Mesendoderm (in vitro differentiated cells): Measurements from ENCODE around the gene PTGFRN.
A peak's percentile ranks its signal among the peaks of the same experiment; 100 is the strongest.

Experiments
- DNase-seq: peaks from one replicate; pipeline ENCODE4 v3.0.0; 2013
- H2AK5ac ChIP-seq: 2 replicates; pipeline ENCODE4 v1.6.1; 2013; ENCODE audit warnings: low read length, inconsistent platforms
- H2BK120ac ChIP-seq: 2 replicates; pipeline ENCODE4 v1.6.1; 2013; ENCODE audit warnings: low read depth, mild to moderate bottlenecking, low read length, moderate library complexity, mixed read lengths
- H2BK15ac ChIP-seq: replicated peaks from 2 replicates; pipeline ENCODE4 v1.6.1; 2013; ENCODE audit warnings: low read depth, mild to moderate bottlenecking, moderate library complexity
- H2BK5ac ChIP-seq: 2 replicates; pipeline ENCODE4 v1.6.1; 2013; ENCODE audit warnings: low read length, inconsistent platforms
- H3K18ac ChIP-seq: 2 replicates; pipeline ENCODE4 v1.6.1; 2013; ENCODE audit warnings: mild to moderate bottlenecking, low read length, mixed read lengths
- H3K23ac ChIP-seq: one replicate; pipeline ENCODE4 v1.6.1; 2013; ENCODE audit warnings: low read length
- H3K27ac ChIP-seq: 2 replicates; pipeline ENCODE4 v1.5.1; 2013; ENCODE audit warnings: low read depth, mild to moderate bottlenecking, inconsistent platforms, low read length, moderate library complexity
- H3K27me3 ChIP-seq: 2 replicates; pipeline ENCODE4 v1.6.1; 2013; ENCODE audit warnings: low read length, control low read depth, mild to moderate bottlenecking, inconsistent platforms; ENCODE audit not compliant: insufficient read depth, poor library complexity
- H3K36me3 ChIP-seq: 2 replicates; pipeline ENCODE4 v1.6.1; 2013; ENCODE audit warnings: low read length, inconsistent platforms; ENCODE audit not compliant: control insufficient read depth, insufficient read depth
- H3K4ac ChIP-seq: one replicate; pipeline ENCODE4 v1.6.1; 2013; ENCODE audit warnings: low read depth, mild to moderate bottlenecking, low read length, moderate library complexity
- H3K4me1 ChIP-seq: 2 replicates; pipeline ENCODE4 v1.6.1; 2013; ENCODE audit warnings: low read depth, low read length, inconsistent platforms; ENCODE audit not compliant: control insufficient read depth
- H3K4me2 ChIP-seq: 2 replicates; pipeline ENCODE4 v1.6.1; 2013; ENCODE audit warnings: low read length
- H3K4me3 ChIP-seq: 2 replicates; pipeline ENCODE4 v1.5.1; 2013; ENCODE audit warnings: mild to moderate bottlenecking, low read length
- H3K56ac ChIP-seq: one replicate; pipeline ENCODE4 v1.6.1; 2013; ENCODE audit warnings: low read length
- H3K79me1 ChIP-seq: 2 replicates; pipeline ENCODE4 v1.6.1; 2013; ENCODE audit warnings: low read length, inconsistent platforms
- H3K79me2 ChIP-seq: 2 replicates; pipeline ENCODE4 v1.6.1; 2013; ENCODE audit warnings: mild to moderate bottlenecking, low read length; ENCODE audit not compliant: control insufficient read depth, insufficient read depth
- H3K9ac ChIP-seq: 2 replicates; pipeline ENCODE4 v1.6.1; 2013; ENCODE audit warnings: low read length, inconsistent platforms
- H4K5ac ChIP-seq: one replicate; pipeline ENCODE4 v1.6.1; 2013; ENCODE audit warnings: low read length
- H4K8ac ChIP-seq: one replicate; pipeline ENCODE4 v1.6.1; 2013; ENCODE audit warnings: low read depth, mild to moderate bottlenecking, control low read depth, low read length, moderate library complexity
- WGBS: extraction: QIAGEN DNeasy Blood & Tissue Kit; methylation state at CpG from one replicate; pipeline ENCODE4 v1.1.7; 2013; ENCODE audit warnings: low lambda C conversion rate, missing lambda C conversion rate; ENCODE audit not compliant: insufficient coverage; ENCODE audit errors: extremely low coverage; 5-methylcytosine and 5-hydroxymethylcytosine counted together

The PTGFRN gene

DNA sequence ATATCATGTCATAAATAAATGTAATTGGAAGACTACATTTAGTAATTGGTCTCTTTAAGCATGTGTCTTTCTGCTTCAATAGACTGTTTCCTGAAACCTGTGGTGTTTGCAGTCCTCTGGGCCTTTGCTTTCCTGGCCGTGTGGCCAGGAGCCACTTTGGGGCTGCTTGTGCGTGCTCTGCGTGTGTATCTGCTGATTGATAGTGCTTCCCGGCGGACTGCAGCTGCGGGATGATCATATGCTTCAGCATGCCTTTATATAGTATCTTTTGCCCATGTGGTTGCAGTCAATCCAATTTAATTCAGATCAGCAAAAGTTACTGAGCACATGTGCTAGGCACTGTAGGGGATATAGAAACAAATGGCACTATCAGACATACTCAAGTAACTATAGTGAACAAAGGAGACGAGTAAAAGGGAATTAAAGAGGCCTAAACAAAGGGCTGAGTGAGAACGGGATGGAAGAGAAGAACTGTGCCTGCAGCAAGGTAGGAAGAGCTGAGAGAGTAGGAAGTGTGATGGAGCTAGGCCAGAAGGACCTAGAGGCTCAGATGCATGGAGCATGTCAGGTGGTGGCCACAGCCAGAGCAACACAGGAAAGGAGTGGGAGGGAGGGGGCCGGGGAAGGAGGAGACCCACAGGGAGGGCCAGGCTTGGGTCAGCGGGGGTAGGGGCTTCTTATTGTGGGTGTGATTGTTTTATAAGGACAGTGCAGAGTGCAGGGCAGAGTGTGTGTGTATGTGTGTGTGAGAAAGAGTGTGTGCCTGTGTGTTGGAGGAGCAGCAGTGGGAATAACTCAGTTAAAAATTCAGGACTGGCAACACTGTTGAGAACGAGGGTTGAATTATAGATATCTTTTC is 123.2 kb downstream of the PTGFRN start:
- Histone ChIP-seq H4K8ac (no peak overlapping the region), H3K27ac (no peak overlapping the region)
- WGBS, result no CpG with 5 or more reads among the region's 11 CpGs

DNA sequence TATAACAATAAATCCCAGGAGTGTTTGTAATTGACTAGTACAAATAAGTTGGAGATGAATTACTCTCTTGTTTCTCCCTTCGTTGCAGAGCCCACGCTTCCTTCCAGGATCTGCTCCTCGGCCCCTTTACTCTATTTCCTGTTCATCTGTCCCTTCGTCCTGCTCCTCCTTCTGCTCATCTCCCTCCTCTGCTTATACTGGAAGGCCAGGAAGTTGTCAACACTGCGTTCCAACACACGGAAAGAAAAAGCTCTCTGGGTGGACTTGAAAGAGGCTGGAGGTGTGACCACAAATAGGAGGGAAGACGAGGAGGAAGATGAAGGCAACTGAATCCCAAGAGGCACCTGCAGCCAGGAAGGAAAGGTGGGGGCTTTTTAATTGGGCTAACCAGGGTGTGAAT is 124.1 kb downstream of the PTGFRN start:
- no CpG with 5 or more reads among the region's 7 CpGs for WGBS
- Histone ChIP-seq H3K4ac (no peak overlapping the region), H3K4me1 (no peaks in the 10 kb centered on the region), H2AK5ac (no peak overlapping the region), H3K36me3 (no peaks in the 10 kb centered on the region), H3K27me3 (no peaks in the 10 kb centered on the region), H2BK5ac (no peak overlapping the region), H3K56ac (no peak overlapping the region), H3K79me1 (no peaks in the 10 kb centered on the region), H3K79me2 (no peaks in the 10 kb centered on the region), H2BK15ac (no peak overlapping the region), H3K18ac (no peak overlapping the region), H4K8ac (no peak overlapping the region), H3K23ac (no peak overlapping the region), H3K4me2 (no peak overlapping the region), H2BK120ac (no peak overlapping the region), H3K4me3 (no peak overlapping the region), H3K9ac (no peak overlapping the region), H4K5ac (no peak overlapping the region), H3K27ac (no peak overlapping the region)
- DNase-seq, result no peak

More for the DNA sequence above, 123.2 kb downstream of the PTGFRN start:
- no peaks in the 10 kb centered on the region for H3K36me3 ChIP-seq
- no peak overlapping the region for H2AK5ac ChIP-seq
- no peak overlapping the region for H3K18ac ChIP-seq
- H3K4me3 ChIP-seq, result no peak overlapping the region
- H3K9ac ChIP-seq, result no peak overlapping the region
- no peaks in the 10 kb centered on the region for H3K79me2 ChIP-seq
- H3K4ac ChIP-seq, result no peak overlapping the region
- no peak overlapping the region for H3K56ac ChIP-seq
- H2BK120ac ChIP-seq, result no peak overlapping the region
- no peaks in the 10 kb centered on the region for H3K4me1 ChIP-seq
- no peak for DNase-seq
- no peak overlapping the region for H2BK15ac ChIP-seq
- H2BK5ac ChIP-seq, result no peak overlapping the region
- H4K5ac ChIP-seq, result no peak overlapping the region
- no peak overlapping the region for H3K4me2 ChIP-seq
- H3K23ac ChIP-seq, result no peak overlapping the region
- H3K27me3 ChIP-seq, result no peaks in the 10 kb centered on the region
- no peaks in the 10 kb centered on the region for H3K79me1 ChIP-seq

DNA sequence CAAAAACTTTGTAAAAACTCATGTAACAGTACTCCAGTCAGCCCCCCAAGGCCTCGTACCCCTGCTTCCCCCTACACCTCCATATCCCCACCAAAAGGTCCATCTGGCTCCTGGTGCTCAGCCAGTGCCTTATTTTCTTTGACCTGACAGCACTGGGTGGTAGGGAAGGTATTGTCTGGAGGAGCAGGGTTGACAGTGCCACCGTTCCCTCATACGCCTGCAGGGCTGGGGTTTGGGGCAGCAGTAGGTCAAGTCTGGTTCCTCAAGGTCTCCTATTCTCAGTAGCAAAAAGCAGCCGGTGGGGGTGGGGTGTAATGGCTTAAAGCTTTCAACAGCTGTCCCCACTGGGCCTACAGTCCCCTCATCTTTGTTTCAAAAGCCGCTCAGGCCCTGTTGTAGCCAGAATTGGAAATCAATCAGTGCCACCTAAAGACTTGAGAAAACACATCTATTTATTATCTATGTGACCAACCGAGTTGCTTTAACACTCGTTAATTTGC is 125.1 kb downstream of the PTGFRN start:
- H3K36me3 ChIP-seq, result no peaks in the 10 kb centered on the region
- no peak for DNase-seq
- no peak overlapping the region for H4K8ac ChIP-seq
- no peak overlapping the region for H2BK5ac ChIP-seq
- no peak overlapping the region for H3K4ac ChIP-seq
- H3K4me3 ChIP-seq, result no peak overlapping the region
- no peak overlapping the region for H3K9ac ChIP-seq
- no peaks in the 10 kb centered on the region for H3K79me1 ChIP-seq
- no peak overlapping the region for H3K18ac ChIP-seq
- WGBS, result no CpG with 5 or more reads among the region's 7 CpGs
- H3K27me3 ChIP-seq, result no peaks in the 10 kb centered on the region
- H3K79me2 ChIP-seq, result no peaks in the 10 kb centered on the region
- no peak overlapping the region for H2BK120ac ChIP-seq
- H3K27ac ChIP-seq, result no peak overlapping the region
- H2AK5ac ChIP-seq, result no peak overlapping the region
- H3K23ac ChIP-seq, result no peak overlapping the region
- H4K5ac ChIP-seq, result no peak overlapping the region
- no peaks in the 10 kb centered on the region for H3K4me1 ChIP-seq
- H3K4me2 ChIP-seq, result no peak overlapping the region
- no peak overlapping the region for H2BK15ac ChIP-seq
- peak overlapping the region; percentile 2 for H3K56ac ChIP-seq

DNA sequence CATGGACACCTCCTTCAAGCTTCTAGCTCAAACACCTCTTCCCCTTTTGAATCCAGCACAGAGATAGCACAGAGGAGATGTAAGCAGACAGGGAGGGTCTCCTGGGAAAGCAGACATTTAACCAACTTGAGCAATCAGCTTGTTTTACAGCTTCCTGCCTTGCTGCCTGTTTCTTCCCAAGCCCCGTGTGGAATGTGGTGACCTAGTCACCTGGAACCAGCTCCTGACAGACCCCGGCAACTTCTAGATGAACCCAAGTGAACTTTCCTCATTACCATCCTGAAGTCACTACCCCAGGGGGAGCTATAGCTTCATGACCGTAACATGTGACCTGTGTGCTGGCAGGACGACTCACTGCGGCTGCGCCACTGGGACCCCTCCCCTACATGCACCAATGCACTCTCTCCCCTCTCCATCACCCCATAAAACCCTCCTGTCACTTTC is 126.3 kb downstream of the PTGFRN start:
- H3K79me2 ChIP-seq, result no peaks in the 10 kb centered on the region
- H3K4me1 ChIP-seq, result no peaks in the 10 kb centered on the region
- DNase-seq, result peak; percentile 93
- no peaks in the 10 kb centered on the region for H3K79me1 ChIP-seq
- H3K4me2 ChIP-seq, result no peak overlapping the region
- H2BK15ac ChIP-seq, result no peak overlapping the region
- no peak overlapping the region for H4K8ac ChIP-seq
- no peak overlapping the region for H3K4me3 ChIP-seq
- H3K9ac ChIP-seq, result no peak overlapping the region
- no peaks in the 10 kb centered on the region for H3K27me3 ChIP-seq
- no peak overlapping the region for H3K18ac ChIP-seq
- no CpG with 5 or more reads among the region's 6 CpGs for WGBS
- no peak overlapping the region for H2AK5ac ChIP-seq
- H3K36me3 ChIP-seq, result no peaks in the 10 kb centered on the region
- H3K4ac ChIP-seq, result no peak overlapping the region
- no peak overlapping the region for H2BK5ac ChIP-seq
- no peak overlapping the region for H2BK120ac ChIP-seq
- no peak overlapping the region for H3K27ac ChIP-seq
- H3K23ac ChIP-seq, result no peak overlapping the region
- H3K56ac ChIP-seq, result peak overlapping the region; percentile 36
- no peak overlapping the region for H4K5ac ChIP-seq

DNA sequence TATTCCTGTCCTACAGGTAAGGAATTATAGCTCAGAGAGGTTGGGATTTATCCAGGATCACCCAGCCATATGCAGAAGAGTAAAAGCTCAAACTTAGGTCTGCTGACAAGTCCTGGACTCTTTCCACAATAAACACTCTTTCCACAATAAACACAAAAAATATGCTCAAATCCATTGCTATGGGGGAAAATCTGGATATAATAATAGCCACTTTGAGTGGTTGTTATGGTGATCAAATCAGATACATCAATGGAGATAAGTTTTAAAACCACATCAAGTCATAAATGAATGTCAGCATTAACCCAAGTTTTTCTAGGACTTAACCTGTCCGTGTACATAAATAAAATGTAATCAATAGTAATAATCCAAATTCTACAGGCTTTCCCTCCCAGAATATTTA is 128.1 kb downstream of the PTGFRN start:
- no peak overlapping the region for H3K23ac ChIP-seq
- no peak overlapping the region for H2BK120ac ChIP-seq
- H3K27ac ChIP-seq, result no peak overlapping the region
- H3K4me2 ChIP-seq, result no peak overlapping the region
- H3K27me3 ChIP-seq, result no peaks in the 10 kb centered on the region
- no peaks in the 10 kb centered on the region for H3K4me1 ChIP-seq
- DNase-seq, result no peak
- no peaks in the 10 kb centered on the region for H3K79me1 ChIP-seq
- H3K9ac ChIP-seq, result no peak overlapping the region
- no peaks in the 10 kb centered on the region for H3K79me2 ChIP-seq
- H4K8ac ChIP-seq, result no peak overlapping the region
- H2AK5ac ChIP-seq, result no peak overlapping the region
- no peak overlapping the region for H2BK15ac ChIP-seq
- no peak overlapping the region for H3K4me3 ChIP-seq
- H3K18ac ChIP-seq, result no peak overlapping the region
- no peak overlapping the region for H4K5ac ChIP-seq
- no peak overlapping the region for H3K4ac ChIP-seq
- no peak overlapping the region for H3K56ac ChIP-seq
- no peaks in the 10 kb centered on the region for H3K36me3 ChIP-seq
- no CpG with 5 or more reads among the region's 1 CpG for WGBS
- H2BK5ac ChIP-seq, result no peak overlapping the region
